ENCODE measurements around the gene HSPB2. TPM values are rescaled to one million over a fixed set of nuclear protein-coding genes. Genes with fewer than 3 reads are reported as not detected.

HSPB2 gene
- total and polyA plus RNA-seq, 10 of the 15 experiments (the other 5 are each of a cell fraction or from before 2014, with no cell fraction given), result not detected

DNA sequence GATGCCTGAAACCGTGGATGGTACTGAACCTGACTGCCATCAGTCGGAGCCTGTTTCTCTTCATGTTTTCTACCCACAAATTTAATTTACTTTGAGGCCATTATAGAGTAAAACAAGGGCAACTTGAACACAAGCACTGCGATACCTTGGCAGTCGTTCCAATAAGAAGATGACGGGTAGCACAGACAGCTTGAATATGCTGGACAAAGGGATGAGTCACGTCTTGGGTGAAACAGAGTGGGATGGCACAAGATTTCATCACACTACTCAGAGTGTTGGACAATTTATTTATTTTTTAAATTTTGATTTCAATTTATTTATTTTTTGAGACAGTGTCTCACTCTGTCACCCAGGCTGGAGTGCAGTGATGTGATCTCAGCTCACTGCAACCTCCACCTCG lies 30.3 kb downstream of the HSPB2 start (continued):
- no peak for TF ChIP-seq ZBTB40 (IDR thresholded peaks at IDR 0.05; ENCODE audit: borderline replicate concordance)
- no peak for TF ChIP-seq SRF (IDR thresholded peaks at IDR 0.05; ENCODE audit: low read depth in 2 of 2, low read length in 2 of 2)
- TF ChIP-seq RCOR1 (conservative IDR thresholded peaks at IDR 0.05; ENCODE audit: low read depth, low read length), result no peak

DNA sequence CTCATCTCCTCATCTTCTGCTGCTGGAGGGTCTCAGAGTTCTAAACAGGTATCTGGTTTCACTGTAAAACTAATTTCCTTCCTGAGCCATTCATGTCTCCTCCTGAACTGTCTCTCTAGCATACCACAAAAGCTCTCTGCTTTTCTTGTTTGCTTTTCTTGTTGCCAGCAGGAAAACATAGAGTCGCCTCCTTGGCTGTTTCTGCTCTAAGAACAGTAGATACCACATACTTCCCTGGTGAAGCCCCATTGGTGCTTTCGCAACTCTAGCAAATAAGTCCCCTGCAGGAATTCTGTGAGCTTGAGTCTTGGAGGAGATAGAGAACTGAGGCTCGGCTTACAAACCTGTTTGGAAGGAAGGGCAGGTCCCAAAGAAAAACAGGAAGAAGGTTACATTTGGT lies 31.6 kb downstream of the HSPB2 start:
- in situ Hi-C loops (cut with MboI) (loop anchor here (10.0 kb wide), 1 partner anchor 59 kb away; no protein-coding TSS in a partner anchor), intact Hi-C loops (cut with micrococcal nuclease; ENCODE audit: unreplicated experiment) (no loop called here)
- TF ChIP-seq POLR2AphosphoS5 (IDR thresholded peaks at IDR 0.05; ENCODE audit: low read length) (no peak), SIN3A (IDR thresholded peaks at IDR 0.05; ENCODE audit: low read depth, low read length) (no peak), ZNF217 (IDR thresholded peaks at IDR 0.05) (no peak), HDAC2 (IDR thresholded peaks at IDR 0.05) (no peak), POLR2AphosphoS2 (IDR thresholded peaks at IDR 0.05; ENCODE audit: low read depth, low read length) (no peak), IRF3 (IDR thresholded peaks at IDR 0.05) (no peak), SRF (IDR thresholded peaks at IDR 0.05; ENCODE audit: low read depth in 2 of 2, low read length in 2 of 2) (no peak), ZNF622 (IDR thresholded peaks at IDR 0.05) (no peak), RUNX3 (IDR thresholded peaks at IDR 0.05; ENCODE audit: low read length) (no peak)
- TF ChIP-seq, protein P1, sequence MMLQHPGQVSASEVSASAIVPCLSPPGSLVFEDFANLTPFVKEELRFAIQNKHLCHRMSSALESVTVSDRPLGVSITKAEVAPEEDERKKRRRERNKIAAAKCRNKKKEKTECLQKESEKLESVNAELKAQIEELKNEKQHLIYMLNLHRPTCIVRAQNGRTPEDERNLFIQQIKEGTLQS (IDR thresholded peaks at IDR 0.05; ENCODE audit: borderline replicate concordance, extremely low read depth, low read depth, low read length), result no peak
- Histone ChIP-seq H3K79me2 (ENCODE audit: control insufficient read depth, insufficient read depth, low read length) (no peaks in the 10 kb centered on the region), H3K4me1 (ENCODE audit: control insufficient read depth, insufficient read depth, low read length) (peaks cover 12% of the 10 kb centered on the region), H2AFZ (ENCODE audit: control insufficient read depth, low read depth, low read length) (no peak overlapping the region), H3K9me3 (replicated peaks; ENCODE audit: control insufficient read depth, insufficient read depth, low read length) (no peaks in the 10 kb centered on the region), H3K27ac (ENCODE audit: control insufficient read depth, insufficient read depth) (no peak overlapping the region), H3K4me2 (ENCODE audit: control insufficient read depth, insufficient read depth) (no peak overlapping the region), H3K36me3 (ENCODE audit: control insufficient read depth in 2 of 2, insufficient read depth in 2 of 2, low read length in 1 of 2) (no peaks in the 10 kb centered on the region), H3K9ac (ENCODE audit: control insufficient read depth, insufficient read depth, low read length) (no peak overlapping the region), H3K4me3 (no peak overlapping the region), H4K20me1 (ENCODE audit: control insufficient read depth, insufficient read depth) (no peaks in the 10 kb centered on the region), H3K27me3 (replicated peaks in 1 of 2; ENCODE audit: control insufficient read depth in 2 of 2, insufficient read depth in 2 of 2, low read length in 1 of 2) (no peaks in the 10 kb centered on the region)
- CTCF ChIA-PET, result interaction anchor here (1.4 to 2.0 kb wide), 3 partner anchors 10 to 336 kb away, joined by 5 to 9 read pairs (median 7); no protein-coding TSS in a partner anchor
- FAIRE-seq (no peak), DNase-seq (ENCODE audit: low read depth, low spot score) (no peak), ATAC-seq (no peak)
- SMC1A ChIA-PET (ENCODE audit: uncharacterized antibody, unreplicated experiment), result interaction anchor here (1.1 to 1.3 kb wide), 2 partner anchors 14 to 36 kb away, joined by 3 read pairs; no protein-coding TSS in a partner anchor
- RAD21 ChIA-PET (ENCODE audit: unreplicated experiment), result no interaction called here
- POLR2A ChIA-PET, result no interaction called here
- BruUV-seq (replicated peaks), result no TSS peak
- 78% methylated on average over 3 of the region's 3 CpGs for WGBS (ENCODE audit: insufficient coverage, insufficient replicate concordance, low lambda C conversion rate, missing lambda C conversion rate)
